Measurements from ENCODE around the gene DYNLT3. TPM values are rescaled to one million over a fixed set of nuclear protein-coding genes. Genes with fewer than 3 reads are reported as not detected.

Gene DYNLT3
- total RNA-seq, 5 donors from 2014 or later (not counting 1 experiment from before 2014, with no cell fraction given) = 22.5 to 33.9 (median 29.8) TPM

DNA sequence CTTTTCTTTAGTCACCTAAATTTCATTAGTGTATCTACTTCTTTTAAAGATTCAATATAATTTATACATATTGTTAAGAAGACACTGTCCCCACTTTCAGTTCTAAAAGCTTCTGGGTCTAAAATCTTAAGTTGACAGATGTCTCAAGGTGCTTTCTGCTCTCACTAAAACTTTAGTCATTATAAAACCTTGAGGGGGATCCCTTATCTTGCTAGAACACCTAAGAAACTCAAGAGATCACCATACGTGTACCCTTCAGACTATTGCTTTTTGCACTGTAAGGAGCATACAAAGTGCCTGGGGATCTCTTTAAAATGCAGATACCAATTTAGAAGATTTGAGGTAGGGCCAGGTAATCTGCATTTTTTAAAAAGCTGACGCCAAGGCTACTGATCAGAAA is 37.4 kb downstream of the DYNLT3 start:
- ChIA-PET POLR2A (no interaction called here), CTCF (no interaction called here)
- H3K4me1 ChIP-seq (ENCODE audit: control insufficient read depth in 1 of 2, extremely low read depth in 1 of 2, insufficient read depth in 2 of 2, low read length in 2 of 2) = no peaks in the 10 kb centered on the region
- H3K9me3 ChIP-seq = no peaks in the 10 kb centered on the region
- H3K27ac ChIP-seq (ENCODE audit: low read length) = no peak overlapping the region
- no peak overlapping the region for H3K4me3 Mint-ChIP-seq
- H3K36me3 ChIP-seq (ENCODE audit: control insufficient read depth in 2 of 2, extremely low read depth in 1 of 2, insufficient read depth in 1 of 2, low read length in 1 of 2) = no peaks in the 10 kb centered on the region
- no peak for DNase-seq
- peaks cover 0 to 8% (median 0%) of the 10 kb centered on the region in 3 donors for H3K4me1 Mint-ChIP-seq
- H3K36me3 Mint-ChIP-seq = no peaks in the 10 kb centered on the region
- no peak overlapping the region for H3K27ac Mint-ChIP-seq
- H3K9me3 Mint-ChIP-seq = no peaks in the 10 kb centered on the region
- no peak overlapping the region for H3K4me3 ChIP-seq (ENCODE audit: control insufficient read depth in 1 of 2, extremely low read depth in 1 of 2, low read length in 1 of 2)
- 80% methylated on average over 1 of the region's 2 CpGs for WGBS (ENCODE audit: insufficient coverage)
- ATAC-seq (replicated peaks in 1 of 4) = no peak
- H3K27me3 Mint-ChIP-seq = peaks cover 0 to 5% of the 10 kb centered on the region in 2 donors
- no peaks in the 10 kb centered on the region for H3K27me3 ChIP-seq (replicated peaks in 1 of 2; ENCODE audit: control insufficient read depth in 2 of 2, extremely low read depth in 1 of 2, insufficient read depth in 2 of 2, low read length in 1 of 2)

DNA sequence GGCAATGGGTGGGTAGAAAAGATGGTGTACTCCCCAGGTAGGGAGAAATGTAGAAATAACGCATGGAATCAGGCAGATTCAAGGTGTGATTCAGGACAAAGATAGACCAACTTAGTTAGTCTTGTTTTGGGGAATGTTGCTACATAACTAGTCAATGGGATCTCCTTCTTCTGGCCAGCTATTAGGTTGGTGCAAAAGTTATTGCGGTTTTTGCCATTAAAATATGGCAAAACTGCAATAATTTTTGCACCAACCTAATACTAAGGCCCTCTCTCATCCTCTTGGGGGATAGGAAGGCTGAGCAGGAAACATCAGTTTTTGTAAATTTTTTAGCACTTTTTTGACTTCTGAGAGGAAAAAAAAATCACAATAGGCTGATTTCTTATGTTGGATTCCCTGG is 44.3 kb downstream of the DYNLT3 start:
- 89% methylated on average over 1 of the region's 2 CpGs for WGBS (ENCODE audit: insufficient coverage)
- Mint-ChIP-seq H3K27ac (no peak overlapping the region), H3K27me3 (peaks cover 0 to 10% of the 10 kb centered on the region in 2 donors), H3K9me3 (no peaks in the 10 kb centered on the region), H3K36me3 (no peaks in the 10 kb centered on the region), H3K4me3 (no peak overlapping the region), H3K4me1 (no peaks in the 10 kb centered on the region)
- ChIA-PET POLR2A (no interaction called here), CTCF (no interaction called here)
- H3K27me3 ChIP-seq (replicated peaks in 1 of 2; ENCODE audit: control insufficient read depth in 2 of 2, extremely low read depth in 1 of 2, insufficient read depth in 2 of 2, low read length in 1 of 2) = no peaks in the 10 kb centered on the region
- no peak overlapping the region for H3K27ac ChIP-seq (ENCODE audit: low read length)
- DNase-seq (no peak), ATAC-seq (replicated peaks in 1 of 4) (no peak)
- no peaks in the 10 kb centered on the region for H3K36me3 ChIP-seq (ENCODE audit: control insufficient read depth in 2 of 2, extremely low read depth in 1 of 2, insufficient read depth in 1 of 2, low read length in 1 of 2)
- peaks cover 0 to 2% of the 10 kb centered on the region in 2 experiments for H3K4me1 ChIP-seq (ENCODE audit: control insufficient read depth in 1 of 2, extremely low read depth in 1 of 2, insufficient read depth in 2 of 2, low read length in 2 of 2)
- H3K9me3 ChIP-seq = no peaks in the 10 kb centered on the region
- no peak overlapping the region for H3K4me3 ChIP-seq (ENCODE audit: control insufficient read depth in 1 of 2, extremely low read depth in 1 of 2, low read length in 1 of 2)

DNA sequence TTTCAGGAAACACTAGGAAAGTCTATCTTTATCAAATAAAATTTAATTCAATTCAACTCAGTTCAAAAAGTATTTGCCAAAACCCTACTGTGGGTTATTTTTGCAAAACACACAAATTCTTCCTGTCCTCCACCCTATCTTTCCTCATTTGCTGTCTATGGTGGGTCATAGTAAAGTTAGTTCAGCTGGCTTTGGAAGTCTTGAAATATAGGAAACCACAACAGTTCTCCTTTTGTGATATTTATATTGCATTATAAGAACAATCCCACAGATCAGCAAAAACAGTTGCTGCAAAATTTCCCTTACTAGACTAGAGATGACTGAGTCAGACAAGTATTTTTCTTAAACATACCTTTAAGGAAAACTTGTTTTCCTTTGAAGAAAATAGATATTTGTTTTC is 45.3 kb downstream of the DYNLT3 start:
- Histone ChIP-seq H3K36me3 (ENCODE audit: control insufficient read depth in 2 of 2, extremely low read depth in 1 of 2, insufficient read depth in 1 of 2, low read length in 1 of 2) (no peaks in the 10 kb centered on the region), H3K9me3 (no peaks in the 10 kb centered on the region), H3K27ac (ENCODE audit: low read length) (no peak overlapping the region), H3K27me3 (replicated peaks in 1 of 2; ENCODE audit: control insufficient read depth in 2 of 2, extremely low read depth in 1 of 2, insufficient read depth in 2 of 2, low read length in 1 of 2) (no peaks in the 10 kb centered on the region), H3K4me3 (ENCODE audit: control insufficient read depth in 1 of 2, extremely low read depth in 1 of 2, low read length in 1 of 2) (no peak overlapping the region), H3K4me1 (ENCODE audit: control insufficient read depth in 1 of 2, extremely low read depth in 1 of 2, insufficient read depth in 2 of 2, low read length in 2 of 2) (peaks cover 0 to 4% of the 10 kb centered on the region in 2 experiments)
- ChIA-PET CTCF (no interaction called here), POLR2A (no interaction called here)
- Mint-ChIP-seq H3K4me1 (peaks cover 4 to 5% (median 4%) of the 10 kb centered on the region in 3 donors), H3K27me3 (peaks cover 0 to 10% of the 10 kb centered on the region in 2 donors), H3K4me3 (no peak overlapping the region), H3K36me3 (no peaks in the 10 kb centered on the region), H3K27ac (no peak overlapping the region), H3K9me3 (no peaks in the 10 kb centered on the region)
- no peak for ATAC-seq (replicated peaks in 1 of 4)
- DNase-seq = no peak

DNA sequence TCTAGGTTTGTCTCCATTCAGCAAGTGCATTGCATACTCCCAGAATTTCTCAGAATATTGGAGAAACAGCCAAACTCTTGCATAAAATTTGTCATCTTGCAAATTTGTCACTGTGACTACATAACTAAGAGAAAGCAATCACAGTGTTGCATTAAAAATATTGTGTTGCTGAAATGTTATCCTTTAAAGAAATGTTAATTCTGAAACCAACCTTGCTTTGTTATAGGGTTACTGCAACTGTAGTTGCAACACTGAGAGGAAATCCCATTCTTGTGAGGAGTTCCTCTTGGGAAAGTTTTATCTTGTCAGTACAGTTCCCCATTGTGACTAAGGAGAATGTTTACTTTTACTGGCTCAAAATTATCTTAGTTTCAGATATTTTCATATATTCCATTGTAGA is 46.7 kb downstream of the DYNLT3 start:
- ATAC-seq (replicated peaks in 1 of 4) = no peak
- Mint-ChIP-seq H3K4me1 (peaks cover 15 to 18% (median 15%) of the 10 kb centered on the region in 3 donors), H3K9me3 (no peaks in the 10 kb centered on the region), H3K27ac (no peak overlapping the region), H3K27me3 (peaks cover 0 to 13% of the 10 kb centered on the region in 2 donors), H3K36me3 (no peaks in the 10 kb centered on the region), H3K4me3 (no peak overlapping the region)
- Histone ChIP-seq H3K36me3 (ENCODE audit: control insufficient read depth in 2 of 2, extremely low read depth in 1 of 2, insufficient read depth in 1 of 2, low read length in 1 of 2) (no peaks in the 10 kb centered on the region), H3K27me3 (replicated peaks in 1 of 2; ENCODE audit: control insufficient read depth in 2 of 2, extremely low read depth in 1 of 2, insufficient read depth in 2 of 2, low read length in 1 of 2) (no peaks in the 10 kb centered on the region), H3K9me3 (no peaks in the 10 kb centered on the region), H3K4me3 (ENCODE audit: control insufficient read depth in 1 of 2, extremely low read depth in 1 of 2, low read length in 1 of 2) (no peak overlapping the region), H3K27ac (ENCODE audit: low read length) (no peak overlapping the region), H3K4me1 (ENCODE audit: control insufficient read depth in 1 of 2, extremely low read depth in 1 of 2, insufficient read depth in 2 of 2, low read length in 2 of 2) (peaks cover 8 to 14% of the 10 kb centered on the region in 2 experiments)
- DNase-seq = no peak
- CTCF ChIA-PET = no interaction called here
- POLR2A ChIA-PET = no interaction called here

DNA sequence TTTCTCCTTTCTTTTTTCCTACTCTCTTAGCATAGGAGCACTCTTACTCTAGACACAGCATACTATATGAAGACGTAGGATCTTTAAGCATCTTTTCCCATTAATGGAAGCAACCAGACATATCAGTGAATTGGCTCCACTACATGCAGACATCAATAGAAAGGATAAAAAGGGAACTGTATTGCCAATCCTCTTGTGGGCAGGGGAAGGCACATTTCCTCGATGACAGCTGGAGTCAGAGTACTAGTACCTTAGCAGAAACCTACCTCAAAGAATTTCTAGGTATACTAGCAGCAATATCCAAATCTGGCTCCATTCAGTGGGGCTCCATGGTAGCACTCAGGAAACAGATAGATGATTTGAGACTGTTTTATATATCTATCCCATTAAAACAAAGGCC is 47.4 kb downstream of the DYNLT3 start:
- no CpG with 5 or more reads among the region's 2 CpGs for WGBS (ENCODE audit: insufficient coverage)
- Histone ChIP-seq H3K27ac (ENCODE audit: low read length) (no peak overlapping the region), H3K36me3 (ENCODE audit: control insufficient read depth in 2 of 2, extremely low read depth in 1 of 2, insufficient read depth in 1 of 2, low read length in 1 of 2) (no peaks in the 10 kb centered on the region), H3K9me3 (no peaks in the 10 kb centered on the region), H3K4me1 (ENCODE audit: control insufficient read depth in 1 of 2, extremely low read depth in 1 of 2, insufficient read depth in 2 of 2, low read length in 2 of 2) (peaks cover 8 to 14% of the 10 kb centered on the region in 2 experiments), H3K4me3 (ENCODE audit: control insufficient read depth in 1 of 2, extremely low read depth in 1 of 2, low read length in 1 of 2) (no peak overlapping the region), H3K27me3 (replicated peaks in 1 of 2; ENCODE audit: control insufficient read depth in 2 of 2, extremely low read depth in 1 of 2, insufficient read depth in 2 of 2, low read length in 1 of 2) (no peaks in the 10 kb centered on the region)
- ChIA-PET CTCF (no interaction called here), POLR2A (no interaction called here)
- Mint-ChIP-seq H3K36me3 (no peaks in the 10 kb centered on the region), H3K9me3 (no peaks in the 10 kb centered on the region), H3K27ac (no peak overlapping the region), H3K4me1 (peaks cover 16 to 24% (median 22%) of the 10 kb centered on the region in 3 donors), H3K4me3 (no peak overlapping the region), H3K27me3 (peaks cover 0 to 13% of the 10 kb centered on the region in 2 donors)
- DNase-seq = no peak
- ATAC-seq (replicated peaks in 1 of 4) = no peak

DNA sequence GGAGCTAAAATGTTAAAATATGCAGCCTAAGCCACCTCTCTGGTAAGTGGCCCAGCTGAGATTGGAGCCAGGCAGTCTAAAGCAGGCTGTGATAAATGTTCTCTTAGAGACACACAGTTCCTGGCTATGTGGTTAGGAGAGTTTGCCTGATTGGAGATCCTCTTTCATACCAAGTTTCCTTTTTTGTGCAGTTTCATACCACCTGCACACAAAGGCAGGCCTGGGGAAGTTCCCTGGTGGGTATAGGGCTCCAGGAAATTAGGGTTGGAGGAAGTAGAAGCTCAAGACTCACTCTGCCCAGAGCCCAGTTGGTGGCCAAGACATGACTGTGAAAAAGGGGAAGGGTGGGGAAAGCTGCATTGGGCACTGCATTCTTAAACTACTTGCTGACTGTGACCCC is 50.6 kb downstream of the DYNLT3 start:
- ChIA-PET CTCF (interaction anchor here (0.9 to 1.0 kb wide), 2 partner anchors 27 to 28 kb away, joined by 3 to 4 read pairs; no protein-coding TSS in a partner anchor), POLR2A (no interaction called here)
- Mint-ChIP-seq H3K4me1 (peaks cover 16 to 26% (median 23%) of the 10 kb centered on the region in 3 donors), H3K27ac (peak overlapping the region in 1 of 2 donors; percentile 31), H3K9me3 (no peaks in the 10 kb centered on the region), H3K36me3 (no peaks in the 10 kb centered on the region), H3K4me3 (no peak overlapping the region), H3K27me3 (peaks cover 0 to 10% of the 10 kb centered on the region in 2 donors)
- no peak overlapping the region for H3K4me3 ChIP-seq (ENCODE audit: control insufficient read depth in 1 of 2, extremely low read depth in 1 of 2, low read length in 1 of 2)
- no peaks in the 10 kb centered on the region for H3K9me3 ChIP-seq
- DNase-seq (peak in 3 of 35 experiments; percentile 0 to 21 (median 0)), ATAC-seq (replicated peaks in 1 of 4) (peak in 1 of 4 experiments; percentile 62)
- no peaks in the 10 kb centered on the region for H3K36me3 ChIP-seq (ENCODE audit: control insufficient read depth in 2 of 2, extremely low read depth in 1 of 2, insufficient read depth in 1 of 2, low read length in 1 of 2)
- H3K4me1 ChIP-seq (ENCODE audit: control insufficient read depth in 1 of 2, extremely low read depth in 1 of 2, insufficient read depth in 2 of 2, low read length in 2 of 2) = peaks cover 8 to 12% of the 10 kb centered on the region in 2 experiments
- H3K27me3 ChIP-seq (replicated peaks in 1 of 2; ENCODE audit: control insufficient read depth in 2 of 2, extremely low read depth in 1 of 2, insufficient read depth in 2 of 2, low read length in 1 of 2) = no peaks in the 10 kb centered on the region
- H3K27ac ChIP-seq (ENCODE audit: low read length) = no peak overlapping the region

DNA sequence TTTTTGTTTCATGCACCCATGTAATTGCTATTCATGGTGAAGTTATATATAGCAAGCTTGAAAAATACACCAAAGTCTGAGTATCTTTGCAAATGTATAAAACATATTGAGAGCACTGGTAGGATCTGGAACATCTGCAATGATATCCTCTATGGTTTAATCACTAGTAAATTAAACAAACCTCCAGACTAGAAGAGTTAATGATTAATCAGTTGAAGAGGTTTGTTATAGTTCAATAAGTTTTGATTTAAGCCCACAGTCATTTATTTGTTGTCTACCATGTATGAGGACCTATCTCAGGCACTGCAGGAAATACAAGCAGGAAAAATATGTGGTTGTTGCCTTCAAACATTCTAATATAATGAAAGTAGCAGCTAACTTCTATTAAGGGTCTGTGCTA is 51.1 kb downstream of the DYNLT3 start:
- Mint-ChIP-seq H3K27ac (peak overlapping the region in 1 of 2 donors; percentile 1), H3K9me3 (no peaks in the 10 kb centered on the region), H3K36me3 (no peaks in the 10 kb centered on the region), H3K27me3 (peaks cover 0 to 10% of the 10 kb centered on the region in 2 donors), H3K4me3 (no peak overlapping the region), H3K4me1 (peaks cover 16 to 26% (median 23%) of the 10 kb centered on the region in 3 donors)
- ChIA-PET POLR2A (no interaction called here), CTCF (interaction anchor here (0.9 to 1.0 kb wide), 2 partner anchors 27 to 29 kb away, joined by 3 to 4 read pairs; no protein-coding TSS in a partner anchor)
- H3K4me3 ChIP-seq (ENCODE audit: control insufficient read depth in 1 of 2, extremely low read depth in 1 of 2, low read length in 1 of 2) = no peak overlapping the region
- no peak overlapping the region for H3K27ac ChIP-seq (ENCODE audit: low read length)
- no peaks in the 10 kb centered on the region for H3K9me3 ChIP-seq
- H3K27me3 ChIP-seq (replicated peaks in 1 of 2; ENCODE audit: control insufficient read depth in 2 of 2, extremely low read depth in 1 of 2, insufficient read depth in 2 of 2, low read length in 1 of 2) = no peaks in the 10 kb centered on the region
- DNase-seq (no peak), ATAC-seq (replicated peaks in 1 of 4) (no peak)
- peaks cover 8 to 12% of the 10 kb centered on the region in 2 experiments for H3K4me1 ChIP-seq (ENCODE audit: control insufficient read depth in 1 of 2, extremely low read depth in 1 of 2, insufficient read depth in 2 of 2, low read length in 2 of 2)
- no peaks in the 10 kb centered on the region for H3K36me3 ChIP-seq (ENCODE audit: control insufficient read depth in 2 of 2, extremely low read depth in 1 of 2, insufficient read depth in 1 of 2, low read length in 1 of 2)
